Measurements from ENCODE around the gene TBC1D32.
"Not testable (repeated sequence)": the region's sequence is repeated elsewhere in the genome, so short reads cannot be mapped to it uniquely, and the experiment has no call there.

TBC1D32 gene

DNA sequence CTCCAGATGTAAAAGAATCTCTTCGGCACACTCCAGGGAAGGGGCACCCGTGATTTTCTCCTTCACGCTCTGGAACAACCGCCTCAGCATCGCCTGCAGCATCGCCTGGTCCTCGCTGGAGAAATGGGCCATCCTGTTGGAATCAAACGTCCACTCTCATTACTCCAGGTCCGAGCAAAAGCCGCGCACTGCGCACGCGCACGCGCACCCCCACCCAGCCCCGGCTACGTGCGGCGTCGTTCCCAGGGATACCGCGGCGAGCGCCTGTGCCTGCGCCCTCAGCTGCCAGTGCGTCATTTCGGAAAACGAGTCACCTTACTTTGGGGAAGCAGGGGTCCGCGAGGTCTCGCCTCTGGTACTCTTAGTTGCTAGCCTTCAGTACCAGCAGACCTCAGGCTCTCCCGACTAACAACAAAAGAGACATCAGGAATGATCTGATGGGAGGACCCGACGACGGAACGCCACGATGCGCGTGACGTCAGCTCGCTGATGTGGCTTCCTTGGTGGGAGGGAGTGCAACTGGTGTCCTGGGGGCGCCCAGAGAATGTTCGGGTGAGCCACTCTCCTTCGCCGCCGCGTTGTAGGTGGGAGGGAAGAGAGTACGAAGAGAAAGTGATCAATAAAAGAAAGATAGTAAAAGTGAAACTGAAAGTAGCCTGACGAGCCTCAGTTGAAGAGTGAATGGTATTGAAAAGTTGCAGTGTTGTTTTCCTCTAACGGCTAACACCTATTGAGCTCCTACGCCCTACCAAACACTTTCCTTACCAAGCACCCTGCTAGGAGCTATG is at the start of gene TBC1D32:
TSS of gene TBC1D32 (minus strand) at position 182 of the 788 bp plus-strand sequence. CDS start at position 132, 50 bp downstream.
- peak; percentile 87 for DNase-seq

- no peak for DNase-seq
Observed at GRCh38 chr6:121383478-121383877, 49.2 kb upstream of the TBC1D32 start.

DNA sequence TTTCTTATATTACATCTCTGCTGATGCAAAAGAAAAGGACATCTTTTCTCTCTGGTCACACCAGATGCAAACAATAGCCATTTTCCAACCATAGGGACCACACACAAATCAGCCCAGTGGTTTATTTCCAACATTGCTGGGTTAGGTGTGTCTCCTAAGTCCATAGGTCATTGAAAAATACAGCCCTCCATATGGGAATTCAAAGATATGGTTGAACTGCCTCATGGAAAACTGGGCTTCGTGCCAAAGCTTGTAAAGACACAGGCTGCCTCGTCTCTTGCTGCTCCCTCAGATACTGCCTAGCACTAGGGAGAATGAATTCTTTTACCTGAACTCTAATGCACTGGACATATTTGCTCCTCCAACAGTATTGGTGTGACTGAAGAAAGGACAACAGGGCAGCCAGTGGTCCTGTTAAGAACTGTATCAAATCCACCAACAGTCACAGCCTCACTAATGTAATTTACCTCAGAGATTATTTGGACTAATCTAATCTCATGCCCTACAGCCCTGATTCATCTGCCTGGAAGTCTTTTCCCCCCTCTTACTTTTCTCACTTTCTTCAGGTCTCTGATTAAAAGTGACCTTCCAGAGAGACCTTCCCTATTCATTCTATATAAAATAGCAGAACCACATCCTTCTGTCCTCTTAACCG is 48.3 kb upstream of the TBC1D32 start:
- DNase-seq = no peak

GRCh38 chr6:121376411-121376810 is 42.1 kb upstream of the TBC1D32 start:
- no peak for DNase-seq

DNA sequence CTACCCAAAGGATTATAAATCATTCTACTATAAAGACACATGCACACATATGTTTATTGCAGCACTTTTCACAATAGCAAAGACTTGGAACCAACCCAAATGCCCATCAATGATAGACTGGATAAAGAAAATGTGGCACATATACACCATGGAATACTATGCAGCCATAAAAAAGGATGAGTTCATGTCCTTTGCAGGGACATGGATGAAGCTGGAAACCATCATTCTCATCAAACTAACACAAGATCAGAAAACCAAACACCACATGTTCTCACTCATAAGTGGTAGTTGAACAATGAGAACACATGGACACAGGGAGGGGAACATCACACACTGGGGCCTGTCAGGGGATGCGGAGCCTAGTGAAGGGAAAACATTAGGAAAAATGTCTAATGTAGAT is 39.9 kb upstream of the TBC1D32 start:
- not testable (repeated sequence) for DNase-seq

- no peak for DNase-seq
Observed at GRCh38 chr6:121365536-121366521, 31.5 kb upstream of the TBC1D32 start.

- DNase-seq = no peak
Observed at GRCh38 chr6:121356575-121356974, 22.3 kb upstream of the TBC1D32 start.

- no peak for DNase-seq
Observed at GRCh38 chr6:121354764-121355163, 20.5 kb upstream of the TBC1D32 start.

GRCh38 chr6:121352941-121353340 is 18.7 kb upstream of the TBC1D32 start:
- no peak for DNase-seq

GRCh38 chr6:121351916-121352315 is 17.6 kb upstream of the TBC1D32 start:
- DNase-seq = no peak

GRCh38 chr6:121349596-121349995 is 15.3 kb upstream of the TBC1D32 start:
- no peak for DNase-seq

DNA sequence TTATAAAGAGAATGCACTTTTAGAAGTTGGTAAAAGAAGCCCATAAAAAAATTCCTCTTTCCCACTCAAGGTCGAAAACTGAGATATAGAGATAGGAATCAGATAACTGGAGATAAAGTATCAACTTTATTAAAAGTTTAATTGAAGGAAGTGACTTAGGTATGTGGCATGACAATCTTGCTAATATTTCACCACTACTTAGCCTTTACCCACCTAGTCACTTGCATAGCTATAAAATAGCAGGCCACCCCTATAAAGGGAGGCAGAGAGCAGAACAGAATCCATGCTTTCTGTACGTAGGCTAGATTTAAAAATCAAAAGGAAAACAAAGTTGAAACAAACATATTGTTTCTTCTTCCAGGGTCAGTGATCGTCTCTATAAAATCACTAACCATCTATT is 13.2 kb upstream of the TBC1D32 start:
- DNase-seq = no peak

GRCh38 chr6:121344539-121344938 is 10.3 kb upstream of the TBC1D32 start:
- DNase-seq = no peak

DNA sequence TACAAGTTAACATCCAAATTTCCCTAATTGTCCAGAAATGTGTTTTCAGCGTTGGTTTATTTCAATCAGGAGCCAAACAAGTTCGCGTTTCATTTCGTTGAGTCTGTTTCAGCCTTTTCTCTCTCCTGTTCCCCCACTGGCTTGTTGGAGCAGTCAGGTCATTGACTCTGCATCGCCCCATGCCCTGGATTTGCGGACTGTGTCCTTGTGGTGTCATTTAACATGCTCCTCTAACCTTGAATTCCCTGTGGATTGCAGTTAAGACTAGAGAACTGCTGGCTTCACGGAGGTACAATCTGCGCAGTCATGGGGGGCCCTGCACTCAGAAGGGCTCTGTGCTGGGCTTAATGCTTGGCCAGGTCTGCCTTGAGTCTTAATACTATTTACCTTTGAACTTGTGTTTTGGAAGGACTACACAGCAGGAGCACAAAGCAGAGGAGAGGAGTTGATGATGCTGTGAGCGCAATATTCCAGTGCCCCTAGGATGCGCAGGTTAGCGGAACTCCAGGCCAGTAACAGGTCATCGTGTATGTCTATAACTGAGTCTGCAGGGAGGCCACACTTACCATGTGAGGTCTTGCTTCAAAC is 5.5 kb upstream of the TBC1D32 start:
- DNase-seq = no peak

DNA sequence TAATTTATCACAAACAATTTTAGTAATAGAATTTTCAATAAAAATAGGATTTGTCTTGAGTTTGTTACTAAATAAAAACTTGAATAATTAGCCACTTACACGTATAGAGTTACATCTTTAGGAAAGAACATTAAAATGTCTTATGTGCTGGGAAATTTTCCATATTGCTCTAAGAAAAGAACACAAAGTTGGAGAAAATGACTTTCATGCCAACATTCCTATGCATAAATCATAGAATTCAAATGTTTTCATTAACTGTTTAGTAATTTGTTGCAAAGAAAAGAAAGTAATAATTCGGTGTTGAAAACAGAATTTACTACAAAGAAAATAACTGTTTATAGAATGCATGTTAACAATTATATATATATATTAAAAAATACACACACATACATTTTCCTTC is 4.7 kb upstream of the TBC1D32 start:
- DNase-seq = no peak

GRCh38 chr6:121338366-121338765 is 4.1 kb upstream of the TBC1D32 start:
- DNase-seq = no peak

DNA sequence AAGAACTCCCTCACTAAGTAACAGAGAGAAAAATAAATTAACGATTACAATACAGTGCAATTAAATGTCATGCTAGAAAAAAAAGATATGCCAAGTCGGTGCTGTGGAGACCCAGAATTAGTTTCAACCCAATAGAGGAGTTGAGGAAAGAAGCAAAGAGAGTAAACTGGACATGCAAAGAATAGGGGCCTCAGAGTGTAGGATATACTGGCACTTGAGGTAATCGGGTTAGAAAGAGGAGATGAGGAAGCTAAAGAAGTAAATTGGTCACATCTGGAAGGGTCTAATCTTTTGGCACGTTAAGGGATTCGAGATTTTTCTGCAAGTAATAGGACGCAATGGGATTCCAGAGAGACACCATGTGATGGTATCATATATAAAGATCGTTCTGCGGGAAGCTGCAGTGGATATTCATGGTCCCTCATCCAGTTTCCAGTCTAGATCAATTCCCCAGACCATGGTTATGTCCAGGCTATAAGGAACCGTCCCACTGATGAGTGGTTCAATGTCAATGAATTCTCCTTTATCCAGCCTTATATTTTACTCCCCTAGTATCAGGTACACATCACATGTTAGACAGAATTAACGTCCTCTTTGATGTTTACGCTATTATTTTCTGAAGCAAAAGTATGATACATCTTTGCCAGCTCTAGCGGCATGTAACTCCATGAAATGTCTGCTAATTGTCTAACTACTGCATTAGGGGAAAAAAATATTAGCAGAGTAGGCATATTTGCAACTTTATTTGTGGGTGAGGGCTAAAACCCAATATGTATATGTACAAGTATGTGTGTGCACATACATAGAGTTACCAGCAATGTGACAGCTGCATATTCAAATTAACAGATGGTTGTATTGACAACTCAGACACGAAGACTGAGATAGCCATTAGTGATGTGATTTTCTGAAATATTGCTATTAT is 1.1 kb upstream of the TBC1D32 start:
- DNase-seq = no peak

- DNase-seq = not testable (repeated sequence)
Observed at GRCh38 chr6:121333694-121334093, 586 bp downstream of the TBC1D32 start.

- DNase-seq = no peak
Observed at GRCh38 chr6:121333196-121333595, 1.1 kb downstream of the TBC1D32 start.

GRCh38 chr6:121330516-121330915 is 3.8 kb downstream of the TBC1D32 start:
- DNase-seq = no peak

DNA sequence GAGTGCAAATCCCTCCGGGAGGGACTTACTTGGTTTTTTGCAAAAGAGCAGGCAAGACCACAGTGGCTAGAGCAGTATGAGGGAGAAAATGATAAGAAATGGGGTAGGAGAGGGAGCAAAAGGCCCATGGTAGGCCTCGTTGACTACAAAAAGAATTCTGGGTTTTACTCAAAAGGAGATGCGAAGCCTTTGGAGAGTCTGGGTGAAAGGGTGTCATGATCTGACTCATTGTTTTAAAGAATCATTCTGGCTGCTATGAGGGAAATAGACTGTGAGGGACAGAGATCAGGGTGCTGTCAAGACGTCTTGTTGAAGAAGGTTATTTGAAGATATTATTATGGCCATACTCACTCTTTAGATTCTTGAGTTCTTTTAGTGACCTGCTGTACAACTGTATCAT is 13.0 kb downstream of the TBC1D32 start:
- DNase-seq = no peak

- no peak for DNase-seq
Observed at GRCh38 chr6:121319603-121320002, 14.7 kb downstream of the TBC1D32 start.

All from activated T-cell treated with anti-CD3 and anti-CD28 coated beads, Interleukin-2, amount 50 U/mL, for 1 hour (primary cell).